ENCODE data around the gene PDP2. TPM values are rescaled to one million over a fixed set of nuclear protein-coding genes. Genes with fewer than 3 reads are reported as not detected.

The PDP2 gene
- total and polyA plus RNA-seq, 9 of the 15 experiments (the other 6 are each of a cell fraction or from before 2014, with no cell fraction given): 2.5 to 24.3 (median 7.2) TPM

DNA sequence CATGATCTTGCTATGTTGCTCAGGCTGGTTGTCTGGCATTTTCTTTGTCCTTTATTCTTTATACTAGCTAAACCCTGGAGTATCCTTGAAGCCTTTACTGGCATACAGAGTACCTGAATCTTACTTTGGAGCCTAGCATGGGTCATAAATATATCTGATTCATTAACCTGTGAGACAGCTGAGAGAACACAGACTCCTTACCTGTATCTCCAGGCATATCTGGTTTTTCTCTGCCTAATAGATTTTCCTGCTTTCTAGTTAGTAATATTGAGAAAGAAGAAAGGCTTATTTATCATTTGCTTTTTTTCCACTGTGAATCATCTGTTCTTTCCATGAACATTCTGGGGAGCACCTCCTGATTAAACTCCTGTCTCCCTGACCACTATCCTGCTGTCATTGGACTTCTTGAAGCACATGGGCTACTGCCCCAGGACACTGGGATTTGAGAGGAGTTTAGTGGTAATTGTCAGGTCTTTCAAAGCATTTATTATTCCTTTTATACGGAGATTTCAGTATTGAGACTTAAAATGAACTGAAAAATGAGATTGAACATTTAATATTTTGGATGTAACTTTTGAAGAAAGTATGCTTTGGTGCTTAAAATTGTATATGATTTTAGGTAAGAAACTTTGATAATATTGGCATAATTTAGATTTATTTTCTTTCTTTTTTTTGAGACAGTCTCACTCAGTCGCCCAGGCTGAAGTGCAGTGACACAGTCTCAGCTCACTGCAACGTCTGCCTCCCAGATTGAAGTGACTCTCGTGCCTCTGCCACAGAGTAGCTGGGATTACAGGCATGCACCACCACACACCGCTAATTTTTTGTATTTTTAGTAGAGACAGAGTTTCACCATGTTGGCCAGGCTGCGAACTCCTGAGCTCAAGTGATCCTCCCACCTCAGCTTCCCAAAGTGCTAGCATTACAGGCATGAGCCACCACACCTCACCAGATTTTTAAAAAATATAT lies 8.6 kb downstream of the PDP2 start (continued):
- TF ChIP-seq, protein P1, sequence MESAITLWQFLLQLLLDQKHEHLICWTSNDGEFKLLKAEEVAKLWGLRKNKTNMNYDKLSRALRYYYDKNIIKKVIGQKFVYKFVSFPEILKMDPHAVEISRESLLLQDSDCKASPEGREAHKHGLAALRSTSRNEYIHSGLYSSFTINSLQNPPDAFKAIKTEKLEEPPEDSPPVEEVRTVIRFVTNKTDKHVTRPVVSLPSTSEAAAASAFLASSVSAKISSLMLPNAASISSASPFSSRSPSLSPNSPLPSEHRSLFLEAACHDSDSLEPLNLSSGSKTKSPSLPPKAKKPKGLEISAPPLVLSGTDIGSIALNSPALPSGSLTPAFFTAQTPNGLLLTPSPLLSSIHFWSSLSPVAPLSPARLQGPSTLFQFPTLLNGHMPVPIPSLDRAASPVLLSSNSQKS (CRISPR knock-in tag; IDR thresholded peaks at IDR 0.05): no peak
- TF ChIP-seq CHD2 (IDR thresholded peaks at IDR 0.05; ENCODE audit: low read depth, low read length): no peak
- no peak for TF ChIP-seq ZNF311 (CRISPR knock-in tag; IDR thresholded peaks at IDR 0.05)

GRCh38 chr16:66889622-66890021 lies 9.3 kb downstream of the PDP2 start:
- Histone ChIP-seq H4K20me1 (replicated peaks; ENCODE audit: control insufficient read depth, insufficient read depth, low read length) (no peaks in the 10 kb centered on the region; the same call in 1 of the 2 replicates), H3K27me3 (ENCODE audit: control insufficient read depth in 2 of 2, insufficient read depth in 2 of 2, low read length in 2 of 2) (no peaks in the 10 kb centered on the region), H3K9me1 (ENCODE audit: control insufficient read depth, insufficient read depth, low read length) (no peaks in the 10 kb centered on the region), H3K36me3 (ENCODE audit: control insufficient read depth, insufficient read depth, low read length) (peaks cover 51% of the 10 kb centered on the region), H3K4me2 (ENCODE audit: insufficient read depth, low read length) (no peak overlapping the region), H3K4me1 (replicated peaks in 1 of 2; ENCODE audit: control insufficient read depth in 2 of 2, insufficient read depth in 2 of 2, low read length in 2 of 2) (peaks cover 13% of the 10 kb centered on the region in 2 experiments; a peak in 4 of 5 replicates), H3K4me3 (no peak overlapping the region), H3K27ac (ENCODE audit: extremely low read depth, low read depth, low read length) (no peak overlapping the region), H2AFZ (ENCODE audit: low read depth, low read length) (no peak overlapping the region), H3K9ac (ENCODE audit: insufficient read depth in 1 of 2, low read depth in 2 of 2, low read length in 2 of 2) (no peak overlapping the region; a peak in 1 of 4 replicates), H3K9me3 (replicated peaks; ENCODE audit: control insufficient read depth, insufficient read depth, low read depth, low read length) (no peaks in the 10 kb centered on the region), H3K79me2 (ENCODE audit: control insufficient read depth, insufficient read depth, low read length) (no peaks in the 10 kb centered on the region)
- no peak for FAIRE-seq
- no peak for ATAC-seq
- CTCF ChIA-PET (ENCODE audit: low intra/inter-chr PET ratio): no interaction called here
- no TSS peak for BruUV-seq (replicated peaks)
- DNase-seq (ENCODE audit: extremely low read depth in 1 of 4, low spot score in 3 of 4): no peak
- WGBS (ENCODE audit: insufficient coverage, low coverage, missing lambda C conversion rate): 79% methylated on average over 3 of the region's 4 CpGs
- POLR2A ChIA-PET: interaction anchor here (0.7 to 0.9 kb wide), 2 partner anchors 45 to 358 kb away, joined by 3 read pairs; partner anchors contain the start of genes CIAO2B and FHOD1
- in situ Hi-C loops (cut with MboI) (no loop called here), intact Hi-C loops (cut with micrococcal nuclease) (no loop called here)
- TF ChIP-seq ZNF644 (tag; IDR thresholded peaks at IDR 0.05; ENCODE audit: low read depth) (no peak), SRSF3 (IDR thresholded peaks at IDR 0.05; ENCODE audit: insufficient read depth, low read length) (no peak), HMBOX1 (IDR thresholded peaks at IDR 0.05) (no peak), IRF2 (CRISPR knock-in tag; IDR thresholded peaks at IDR 0.05) (no peak), TEAD4 (IDR thresholded peaks at IDR 0.05; ENCODE audit: low read length) (no peak), TEAD4 (CRISPR knock-in tag; IDR thresholded peaks at IDR 0.05; ENCODE audit: borderline replicate concordance) (no peak), ZNF780A (CRISPR knock-in tag; IDR thresholded peaks at IDR 0.05) (no peak), POLR2AphosphoS2 (IDR thresholded peaks at IDR 0.05; ENCODE audit: low read length) (no peak), EP400 (IDR thresholded peaks at IDR 0.05) (no peak)
- TF ChIP-seq, protein P2, sequence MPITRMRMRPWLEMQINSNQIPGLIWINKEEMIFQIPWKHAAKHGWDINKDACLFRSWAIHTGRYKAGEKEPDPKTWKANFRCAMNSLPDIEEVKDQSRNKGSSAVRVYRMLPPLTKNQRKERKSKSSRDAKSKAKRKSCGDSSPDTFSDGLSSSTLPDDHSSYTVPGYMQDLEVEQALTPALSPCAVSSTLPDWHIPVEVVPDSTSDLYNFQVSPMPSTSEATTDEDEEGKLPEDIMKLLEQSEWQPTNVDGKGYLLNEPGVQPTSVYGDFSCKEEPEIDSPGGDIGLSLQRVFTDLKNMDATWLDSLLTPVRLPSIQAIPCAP (CRISPR knock-in tag; IDR thresholded peaks at IDR 0.05; ENCODE audit: borderline replicate concordance): no peak
- TF ChIP-seq, protein P3, sequence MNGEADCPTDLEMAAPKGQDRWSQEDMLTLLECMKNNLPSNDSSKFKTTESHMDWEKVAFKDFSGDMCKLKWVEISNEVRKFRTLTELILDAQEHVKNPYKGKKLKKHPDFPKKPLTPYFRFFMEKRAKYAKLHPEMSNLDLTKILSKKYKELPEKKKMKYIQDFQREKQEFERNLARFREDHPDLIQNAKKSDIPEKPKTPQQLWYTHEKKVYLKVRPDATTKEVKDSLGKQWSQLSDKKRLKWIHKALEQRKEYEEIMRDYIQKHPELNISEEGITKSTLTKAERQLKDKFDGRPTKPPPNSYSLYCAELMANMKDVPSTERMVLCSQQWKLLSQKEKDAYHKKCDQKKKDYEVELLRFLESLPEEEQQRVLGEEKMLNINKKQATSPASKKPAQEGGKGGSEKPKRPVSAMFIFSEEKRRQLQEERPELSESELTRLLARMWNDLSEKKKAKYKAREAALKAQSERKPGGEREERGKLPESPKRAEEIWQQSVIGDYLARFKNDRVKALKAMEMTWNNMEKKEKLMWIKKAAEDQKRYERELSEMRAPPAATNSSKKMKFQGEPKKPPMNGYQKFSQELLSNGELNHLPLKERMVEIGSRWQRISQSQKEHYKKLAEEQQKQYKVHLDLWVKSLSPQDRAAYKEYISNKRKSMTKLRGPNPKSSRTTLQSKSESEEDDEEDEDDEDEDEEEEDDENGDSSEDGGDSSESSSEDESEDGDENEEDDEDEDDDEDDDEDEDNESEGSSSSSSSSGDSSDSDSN (IDR thresholded peaks at IDR 0.05; ENCODE audit: borderline replicate concordance in 1 of 2, low read depth in 2 of 2, low read length in 2 of 2): no peak

Data from K562 (cell line).